ENCODE data around the gene TGFBR1. TPM values are rescaled to one million over a fixed set of nuclear protein-coding genes. Genes with fewer than 3 reads are reported as not detected.

The TGFBR1 gene
- 10.2 and 13.5 TPM in 2 replicates for total RNA-seq

DNA sequence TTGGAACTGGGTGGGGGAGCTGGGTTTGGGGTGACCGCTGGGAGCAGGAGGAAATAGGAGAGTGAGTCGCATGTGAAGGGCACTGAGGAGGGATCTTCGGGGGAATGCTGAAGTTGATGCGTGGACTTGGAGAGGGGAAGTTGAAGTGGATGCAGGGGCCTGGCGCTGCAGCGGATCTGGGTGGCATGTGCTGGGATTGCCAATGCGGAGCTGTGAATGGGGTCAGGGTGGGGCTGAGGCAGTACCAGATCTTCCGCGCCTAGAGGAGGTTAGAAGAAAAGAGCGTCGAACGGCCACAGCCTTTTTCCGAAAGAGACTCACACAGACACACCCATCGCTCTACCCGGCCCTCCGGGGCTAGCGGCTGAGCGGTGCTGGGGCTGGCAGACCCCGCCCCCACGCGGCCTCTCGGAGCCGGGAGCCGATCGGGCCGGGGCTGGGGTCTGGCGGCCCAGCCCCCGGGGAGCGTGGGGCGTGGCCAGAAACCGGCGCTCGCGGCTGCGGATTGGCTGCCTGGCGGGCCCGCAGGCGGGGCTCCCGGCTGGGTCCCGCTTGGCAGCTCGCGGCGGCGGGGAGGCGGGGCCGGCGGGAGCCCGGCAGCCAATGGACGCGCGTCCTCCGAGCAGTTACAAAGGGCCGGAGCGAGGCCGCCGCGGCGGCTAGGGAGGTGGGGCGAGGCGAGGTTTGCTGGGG is at the start of gene TGFBR1:
TGFBR1 (plus strand) TSS at position 655 of the 693 bp plus-strand sequence. CDS start 93 bp downstream, outside the sequence.
- peak; percentile 92 to 93 for DNase-seq (ENCODE audit: low read depth in 2 of 2)

DNA sequence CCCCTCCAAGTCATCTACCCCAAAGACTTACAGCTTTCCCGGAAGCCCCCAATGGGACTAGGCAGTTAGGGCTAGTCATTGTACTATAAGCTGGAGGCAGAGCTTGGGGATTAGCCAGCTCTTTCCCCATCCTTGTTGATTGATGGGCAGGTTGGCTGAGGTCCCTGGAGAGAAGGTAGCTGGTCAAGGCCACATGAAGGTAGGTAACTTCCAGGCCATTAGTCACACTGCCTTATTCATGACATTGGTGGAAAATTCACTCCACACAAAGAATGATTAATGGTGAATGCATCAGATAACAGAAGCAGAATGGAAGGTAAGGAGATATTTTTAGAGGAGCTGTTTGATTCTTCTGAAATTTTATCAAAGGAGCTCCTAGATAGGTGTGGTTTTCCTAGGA is 49.5 kb upstream of the TGFBR1 start:
- no peak for DNase-seq (ENCODE audit: low read depth in 2 of 2)

- no peak for DNase-seq (ENCODE audit: low read depth in 2 of 2)
Observed at GRCh38 chr9:99056186-99056585, 48.7 kb upstream of the TGFBR1 start.

DNA sequence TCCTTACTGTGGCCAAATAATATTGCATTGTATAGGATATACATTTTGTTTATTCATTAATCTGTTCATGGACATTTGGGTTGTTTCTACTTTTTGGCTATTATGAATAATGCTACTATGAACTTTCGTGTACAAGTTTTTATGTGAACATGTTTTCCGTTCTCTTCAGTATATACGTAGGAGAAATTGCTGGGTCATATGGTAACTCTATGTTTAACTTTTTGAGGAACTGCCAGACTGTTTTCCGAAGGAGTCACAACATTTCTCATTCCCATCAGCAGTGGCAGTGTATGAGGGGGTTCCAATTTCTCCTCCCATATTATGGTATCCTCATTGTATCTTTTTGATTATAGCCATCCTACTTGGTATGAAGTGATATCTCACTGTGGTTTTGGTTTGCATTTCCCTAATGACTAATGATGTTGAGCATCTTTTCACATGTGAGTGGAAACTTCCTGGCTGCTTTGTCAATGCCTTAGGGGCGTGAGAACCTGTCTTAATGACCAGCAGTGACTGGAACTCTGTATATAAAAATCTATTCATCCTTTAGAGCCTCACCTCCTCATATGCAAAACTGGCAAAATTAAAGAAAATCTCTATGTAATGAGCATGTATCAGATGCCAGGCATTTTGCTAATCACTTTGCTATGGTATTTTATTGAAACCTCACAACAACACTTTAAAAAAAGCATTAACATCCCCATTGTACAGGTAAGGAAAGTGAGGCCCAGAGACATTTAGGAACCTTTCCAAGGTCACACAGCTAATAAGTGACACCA is 47.8 kb upstream of the TGFBR1 start:
- DNase-seq (ENCODE audit: low read depth in 2 of 2), result peak in 1 of 2 donors; percentile 50

GRCh38 chr9:99057665-99058625 is 47.0 kb upstream of the TGFBR1 start:
- DNase-seq (ENCODE audit: low read depth in 2 of 2), result peak in 1 of 2 donors; percentile 28

DNA sequence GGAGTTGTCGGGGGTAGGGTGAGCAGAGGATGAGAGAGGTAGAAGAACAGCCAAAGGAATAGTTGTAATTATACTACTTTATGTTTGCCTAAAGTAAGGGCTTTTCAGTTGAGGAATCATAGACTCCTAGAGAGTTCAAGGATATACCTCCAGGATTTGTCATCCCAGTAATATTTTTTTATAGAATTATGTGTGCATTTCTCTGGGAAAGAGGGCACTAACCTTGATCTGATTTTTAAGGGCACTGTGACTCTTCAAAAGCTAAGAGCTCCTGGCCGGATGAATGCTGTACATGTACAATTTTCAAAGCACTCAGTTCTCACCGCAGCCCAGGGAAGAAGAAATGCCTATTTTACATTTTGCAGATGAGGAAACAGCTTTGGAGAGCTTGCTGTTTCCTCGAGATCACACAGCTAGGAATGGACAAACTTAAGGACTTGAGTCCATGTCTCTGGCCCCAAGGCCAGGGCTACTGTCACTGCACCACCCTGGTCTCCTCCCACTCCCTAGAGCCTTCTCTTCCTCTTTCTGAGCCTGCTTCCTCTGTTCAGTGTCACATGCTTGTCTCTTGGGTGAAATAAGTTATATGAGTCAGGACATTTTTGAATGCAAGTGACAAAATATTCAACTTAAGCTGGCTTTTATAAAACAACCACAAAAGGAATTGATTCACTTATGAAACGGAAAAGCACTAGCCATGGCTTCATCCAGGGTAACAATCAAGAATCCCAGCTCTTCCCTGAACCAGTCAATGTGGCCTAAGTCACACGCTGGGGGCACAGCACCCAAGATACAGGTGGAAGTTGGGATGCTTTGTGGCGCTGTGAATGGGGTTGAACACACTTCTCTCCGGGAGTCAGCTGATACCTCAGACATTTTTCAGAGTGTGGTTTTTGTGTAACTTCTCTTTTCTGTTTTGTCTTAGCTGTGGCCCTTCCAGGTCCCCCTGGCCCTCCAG is 45.7 kb upstream of the TGFBR1 start:
- no peak for DNase-seq (ENCODE audit: low read depth in 2 of 2)

DNA sequence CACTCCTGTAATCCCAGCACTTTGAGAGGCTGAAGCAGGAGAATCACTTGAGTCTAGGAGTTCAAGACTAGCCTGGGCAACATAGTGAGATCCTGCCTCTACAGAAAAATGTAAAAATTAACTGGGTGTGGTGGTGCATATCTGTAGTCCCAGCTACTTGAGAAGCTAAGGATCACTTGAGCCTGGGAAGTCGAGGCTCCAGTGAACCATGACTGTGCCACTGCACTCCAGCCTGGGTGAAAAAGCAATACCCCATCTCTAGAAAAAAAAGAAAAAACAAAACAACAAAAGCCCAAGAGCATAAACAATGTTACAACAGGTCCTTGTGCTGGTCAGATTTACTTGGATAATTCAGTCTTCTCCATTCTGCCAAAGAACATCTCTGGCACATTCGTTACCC is 44.3 kb upstream of the TGFBR1 start:
- DNase-seq (ENCODE audit: low read depth in 2 of 2), result no peak

DNA sequence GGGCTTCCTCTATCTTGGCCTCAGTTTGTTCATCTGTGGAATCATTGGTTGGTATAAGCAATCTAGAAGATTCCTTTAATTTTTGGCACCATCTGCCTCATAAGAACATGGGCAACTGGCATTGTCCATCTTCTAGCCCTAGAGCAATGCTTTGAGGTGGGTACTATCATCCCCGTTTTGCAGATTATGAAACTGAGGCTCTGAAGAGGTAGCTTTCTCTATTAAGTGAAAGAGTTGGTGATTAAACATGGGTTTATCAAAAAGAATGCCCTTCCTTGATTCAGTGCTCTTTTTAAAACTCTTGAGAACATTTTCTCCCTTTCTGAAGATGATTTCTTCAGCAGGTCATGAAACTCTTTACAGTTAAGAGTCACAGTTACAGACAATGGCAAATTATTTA is 42.4 kb upstream of the TGFBR1 start:
- no peak for DNase-seq (ENCODE audit: low read depth in 2 of 2)

DNA sequence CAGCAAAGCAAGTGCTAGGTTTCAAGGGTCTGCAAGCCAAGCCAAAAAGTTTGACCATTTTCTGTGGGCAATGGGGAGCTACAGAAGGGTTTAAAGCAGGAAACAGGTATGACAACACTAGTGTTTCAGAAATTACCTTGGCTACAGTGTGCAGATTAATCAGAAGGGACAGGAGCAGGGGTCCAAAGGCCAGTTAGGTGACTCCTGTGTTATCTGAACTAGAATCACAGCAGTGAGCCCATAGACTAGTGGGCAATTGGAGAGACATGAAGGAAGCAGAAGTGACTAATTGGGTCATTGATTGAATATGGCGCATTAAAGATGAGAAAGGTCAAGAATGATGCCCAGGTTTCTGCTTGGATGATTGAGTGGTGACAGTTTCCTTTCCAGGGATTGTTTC is 41.4 kb upstream of the TGFBR1 start:
- DNase-seq (ENCODE audit: low read depth in 2 of 2), result no peak

DNA sequence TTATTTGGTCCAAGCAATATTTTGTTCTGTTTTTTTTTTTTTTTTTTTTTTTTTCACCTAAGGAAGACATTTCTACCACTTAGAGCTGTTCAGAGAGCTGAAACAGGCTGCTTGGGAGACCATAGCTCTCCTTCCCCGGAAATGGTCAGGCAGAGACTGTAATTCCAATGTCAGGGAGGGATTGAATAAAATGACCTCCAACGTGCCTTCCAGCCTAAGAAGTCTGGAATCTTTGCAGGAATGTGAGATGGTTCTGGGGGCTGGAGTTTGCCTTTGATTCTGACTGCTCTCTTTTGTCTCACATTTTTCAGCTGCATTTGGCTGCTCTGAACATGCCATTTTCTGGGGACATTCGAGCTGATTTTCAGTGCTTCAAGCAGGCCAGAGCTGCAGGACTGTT is 38.3 kb upstream of the TGFBR1 start:
- DNase-seq (ENCODE audit: low read depth in 2 of 2), result no peak

DNA sequence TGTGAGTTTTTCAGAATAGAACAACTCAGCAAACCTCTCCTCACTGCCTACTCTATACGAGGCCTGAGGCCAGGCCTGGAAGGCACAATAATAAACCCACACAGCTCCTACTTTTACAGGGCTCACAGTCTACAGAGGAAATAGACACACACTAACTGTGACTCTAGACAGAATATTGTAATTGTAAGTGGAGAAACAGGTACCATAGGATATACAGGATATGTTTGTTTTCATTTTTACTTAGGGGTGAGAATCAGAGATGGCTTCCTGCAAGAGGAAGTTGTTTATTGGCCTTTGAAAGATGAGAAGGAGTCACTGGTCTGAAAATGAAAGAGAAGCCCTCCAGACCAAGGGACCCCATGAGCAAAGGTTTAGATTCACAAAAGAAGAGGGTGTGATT is 35.8 kb upstream of the TGFBR1 start:
- no peak for DNase-seq (ENCODE audit: low read depth in 2 of 2)

- DNase-seq (ENCODE audit: low read depth in 2 of 2), result no peak
Observed at GRCh38 chr9:99069546-99069945, 35.4 kb upstream of the TGFBR1 start.

DNA sequence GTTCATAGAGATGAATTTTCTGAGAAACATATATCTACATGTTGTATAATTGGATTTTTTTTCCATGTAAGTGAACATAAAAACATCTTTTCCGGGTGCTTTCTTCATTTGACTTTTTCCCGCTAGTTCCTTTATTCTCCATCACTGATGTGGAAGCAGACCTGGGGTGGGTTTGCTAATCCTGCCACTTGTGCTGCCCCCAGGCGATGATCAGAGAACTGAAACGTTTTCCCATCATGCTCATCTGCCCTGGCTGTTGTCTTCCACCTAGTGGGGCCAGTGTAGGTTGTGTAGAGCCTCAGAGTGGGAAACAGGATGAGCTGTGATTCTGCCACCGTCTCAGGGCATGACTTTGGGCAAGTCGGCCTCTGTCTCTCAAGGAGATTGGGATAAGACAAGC is 34.2 kb upstream of the TGFBR1 start:
- no peak for DNase-seq (ENCODE audit: low read depth in 2 of 2)

- peak in 1 of 2 donors; percentile 43 for DNase-seq (ENCODE audit: low read depth in 2 of 2)
Observed at GRCh38 chr9:99071313-99072039, 33.4 kb upstream of the TGFBR1 start.

- no peak for DNase-seq (ENCODE audit: low read depth in 2 of 2)
Observed at GRCh38 chr9:99072040-99072394, 32.9 kb upstream of the TGFBR1 start.

- DNase-seq (ENCODE audit: low read depth in 2 of 2), result no peak
Observed at GRCh38 chr9:99073347-99073746, 31.6 kb upstream of the TGFBR1 start.

- no peak for DNase-seq (ENCODE audit: low read depth in 2 of 2)
Observed at GRCh38 chr9:99073985-99074901, 30.7 kb upstream of the TGFBR1 start.

- no peak for DNase-seq (ENCODE audit: low read depth in 2 of 2)
Observed at GRCh38 chr9:99074902-99075245, 30.0 kb upstream of the TGFBR1 start.

DNA sequence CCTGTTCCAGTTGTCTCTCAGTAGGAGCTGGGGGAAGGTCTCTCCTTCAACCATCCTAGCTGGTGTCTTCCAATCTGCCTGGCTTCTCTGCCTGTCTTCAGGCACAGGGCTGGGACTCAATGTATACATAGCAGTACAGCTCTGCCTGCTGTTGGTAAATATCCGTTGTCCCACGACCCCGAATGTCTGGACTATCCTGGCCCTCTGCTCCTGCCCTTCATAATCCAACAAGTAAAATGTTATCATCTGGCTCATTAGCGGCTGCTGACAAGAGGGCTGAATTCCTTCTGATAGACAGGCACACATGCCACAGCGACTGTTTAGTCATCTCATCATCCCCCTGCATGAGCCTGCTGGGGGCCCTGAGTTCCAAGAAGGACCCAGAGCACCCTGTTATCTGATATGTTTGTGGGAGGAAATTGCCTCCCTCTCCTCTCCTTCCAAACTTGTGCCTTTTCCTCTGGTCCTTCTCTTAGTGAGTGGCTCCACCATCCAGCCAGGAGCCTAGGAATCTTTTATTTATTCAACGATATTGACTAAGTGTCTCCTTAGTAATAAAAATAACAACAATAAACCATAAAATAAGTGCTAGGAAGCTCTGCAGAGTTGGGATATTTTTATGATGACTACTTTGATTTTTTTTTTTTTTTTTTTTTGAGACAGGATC is 29.5 kb upstream of the TGFBR1 start:
- DNase-seq (ENCODE audit: low read depth in 2 of 2), result no peak
